SK-N-SH treated with all-trans-retinoic acid at 6 μM for 48 hours (cell line): Measurements from ENCODE around the gene DEPDC5.

Experiments
- ATAC-seq: fragments of 200-7000 bp; cut with Tn5 transposase; 3 replicates; pipeline ENCODE4 v1.9.1; 2020; ENCODE audit warnings: mild to moderate bottlenecking, moderate library complexity
- ARNTL ChIP-seq: fragments of 450-650 bp; formaldehyde crosslinking; IDR thresholded peaks from 2 replicates; pipeline ENCODE4 v1.5.0; 2020; ENCODE audit warnings: low read depth, mild to moderate bottlenecking, moderate library complexity, borderline replicate concordance
- BACH2 ChIP-seq: fragments of 250-450 bp; sonication (Bioruptor Pico); IDR thresholded peaks from 2 replicates; pipeline ENCODE4 v1.9.0; 2021; ENCODE audit warnings: mild to moderate bottlenecking, borderline replicate concordance
- CREB5 ChIP-seq: fragments of 250-450 bp; sonication (Bioruptor Pico); IDR thresholded peaks from 2 replicates; pipeline ENCODE4 v1.5.1; 2020; ENCODE audit warnings: low read depth, mild to moderate bottlenecking, moderate library complexity
- CSRNP3 ChIP-seq: fragments of 250-450 bp; sonication (Bioruptor Pico); IDR thresholded peaks from 2 replicates; pipeline ENCODE4 v1.5.1; 2021; ENCODE audit warnings: mild to moderate bottlenecking, moderate library complexity
- ESRRG ChIP-seq: fragments of 250-450 bp; sonication (Bioruptor Pico); IDR thresholded peaks from 2 replicates; pipeline ENCODE4 v1.6.1; 2021; ENCODE audit warnings: mild to moderate bottlenecking
- PATZ1 ChIP-seq: fragments of 250-450 bp; sonication (Bioruptor Pico); IDR thresholded peaks from 2 replicates; pipeline ENCODE4 v1.8.0; 2020; ENCODE audit warnings: mild to moderate bottlenecking, moderate library complexity, borderline replicate concordance
- POU6F1 ChIP-seq: fragments of 250-450 bp; sonication (Bioruptor Pico); IDR thresholded peaks from 2 replicates; pipeline ENCODE4 v1.8.0; 2021; ENCODE audit warnings: low read depth, mild to moderate bottlenecking, moderate library complexity, borderline replicate concordance
- PPARA ChIP-seq: fragments of 250-450 bp; sonication (Bioruptor Pico); IDR thresholded peaks from 2 replicates; pipeline ENCODE4 v1.5.0; 2020; ENCODE audit warnings: mild to moderate bottlenecking, borderline replicate concordance
- RARB ChIP-seq: fragments of 250-450 bp; sonication (Bioruptor Pico); IDR thresholded peaks from 2 replicates; pipeline ENCODE4 v1.8.0; 2021; ENCODE audit warnings: mild to moderate bottlenecking, moderate library complexity
- TSHZ2 ChIP-seq: fragments of 250-450 bp; sonication (Bioruptor Pico); IDR thresholded peaks from 2 replicates; pipeline ENCODE4 v1.5.0; 2020; ENCODE audit warnings: mild to moderate bottlenecking, moderate library complexity
- ZC3H10 ChIP-seq: fragments of 250-450 bp; sonication (Bioruptor Pico); IDR thresholded peaks from 2 replicates; pipeline ENCODE4 v1.5.1; 2021; ENCODE audit warnings: mild to moderate bottlenecking, moderate library complexity
- ZFP3 ChIP-seq: fragments of 250-450 bp; sonication (Bioruptor Pico); IDR thresholded peaks from 2 replicates; pipeline ENCODE4 v1.5.0; 2020; ENCODE audit warnings: mild to moderate bottlenecking, moderate library complexity
- ZFP30 ChIP-seq: fragments of 450-650 bp; formaldehyde crosslinking; IDR thresholded peaks from 2 replicates; pipeline ENCODE4 v1.5.0; 2022; ENCODE audit warnings: mild to moderate bottlenecking, moderate library complexity
- ZNF70 ChIP-seq: fragments of 450-650 bp; formaldehyde crosslinking; IDR thresholded peaks from 2 replicates; pipeline ENCODE4 v1.5.0; 2020; ENCODE audit warnings: mild to moderate bottlenecking, moderate library complexity
- ZNF8 ChIP-seq: fragments of 450-650 bp; formaldehyde crosslinking; IDR thresholded peaks from 2 replicates; pipeline ENCODE4 v1.5.0; 2020; ENCODE audit warnings: mild to moderate bottlenecking, moderate library complexity

The DEPDC5 gene

GRCh38 chr22:31911565-31912406 lies 158.0 kb downstream of the DEPDC5 start:
- no peak for ATAC-seq

GRCh38 chr22:31912407-31912743 lies 158.6 kb downstream of the DEPDC5 start:
- no peak for TF ChIP-seq CSRNP3 (CRISPR knock-in tag)
- TF ChIP-seq BACH2, result no peak
- TF ChIP-seq TSHZ2 (CRISPR knock-in tag), result no peak
- no peak for TF ChIP-seq POU6F1 (CRISPR knock-in tag)
- no peak for TF ChIP-seq ZNF8 (CRISPR knock-in tag)
- TF ChIP-seq RARB (CRISPR knock-in tag), result no peak
- TF ChIP-seq ZNF70, result no peak
- no peak for TF ChIP-seq ESRRG (CRISPR knock-in tag)
- TF ChIP-seq PATZ1 (CRISPR knock-in tag), result no peak
- TF ChIP-seq PPARA (CRISPR knock-in tag), result no peak
- no peak for TF ChIP-seq ZC3H10
- TF ChIP-seq CREB5, result no peak
- no peak for ATAC-seq

More at GRCh38 chr22:31911565-31912406, 158.0 kb downstream of the DEPDC5 start:
- no peak for TF ChIP-seq PPARA (CRISPR knock-in tag)
- TF ChIP-seq ZFP3, result no peak
- TF ChIP-seq ESRRG (CRISPR knock-in tag), result no peak
- no peak for TF ChIP-seq PATZ1 (CRISPR knock-in tag)

GRCh38 chr22:31915586-31915985 lies 161.8 kb downstream of the DEPDC5 start:
- TF ChIP-seq ZFP30 (CRISPR knock-in tag) (no peak), ARNTL (CRISPR knock-in tag) (no peak), POU6F1 (CRISPR knock-in tag) (no peak), ZC3H10 (no peak), ESRRG (CRISPR knock-in tag) (no peak)
- ATAC-seq, result no peak
